K562 (cell line): ENCODE results near the gene GMEB2. TPM values are rescaled to one million over a fixed set of nuclear protein-coding genes. Genes with fewer than 3 reads are reported as not detected.

Experiments
- ASH1L ChIP-seq: fragments of 450-650 bp; IDR thresholded peaks from 2 replicates; pipeline ENCODE4 v1.6.1; 2018; ENCODE audit warnings: borderline replicate concordance, mild to moderate bottlenecking, low read depth; ENCODE audit not compliant: partially characterized antibody
- BMI1 ChIP-seq: fragments of 150-350 bp; IDR thresholded peaks from 2 replicates; pipeline ENCODE4 v1.6.1; 2014; ENCODE audit warnings: low read length
- FOXJ3 ChIP-seq: sonication (generic); formaldehyde crosslinking; IDR thresholded peaks from 2 replicates; pipeline ENCODE4 v1.4.0; 2020; ENCODE audit warnings: mild to moderate bottlenecking, missing genetic modification reagents
- GATAD2A ChIP-seq: fragments of 450-650 bp; IDR thresholded peaks from 2 replicates; pipeline ENCODE4 v1.6.1; 2017
- ILF3 ChIP-seq: fragments of 450-650 bp; IDR thresholded peaks from 2 replicates; pipeline ENCODE4 v1.6.1; 2018; ENCODE audit warnings: antibody characterized with exemption, mild to moderate bottlenecking, moderate library complexity, borderline replicate concordance
- MEF2D ChIP-seq: conservative IDR thresholded peaks from 2 replicates; pipeline ENCODE4 v1.6.1; 2016; ENCODE audit warnings: low read depth, missing genetic modification characterization, missing compliant biosample characterization
- NCOA4 ChIP-seq: fragments of 450-650 bp; IDR thresholded peaks from 2 replicates; pipeline ENCODE4 v1.6.1; 2018; ENCODE audit warnings: mild to moderate bottlenecking; ENCODE audit not compliant: partially characterized antibody
- OTX1 ChIP-seq: fragments of 450-650 bp; formaldehyde crosslinking; IDR thresholded peaks from 2 replicates; pipeline ENCODE4 v1.4.0; 2022; ENCODE audit warnings: mild to moderate bottlenecking
- SETDB1 ChIP-seq: IDR thresholded peaks from one replicate; pipeline ENCODE4 v1.6.1; 2012; ENCODE audit warnings: low read length, control low read depth, inconsistent platforms
- ZFP30 ChIP-seq: fragments of 250-450 bp; sonication (Bioruptor Pico); IDR thresholded peaks from 2 replicates; pipeline ENCODE4 v1.8.0; 2022; ENCODE audit warnings: moderate library complexity, mild to moderate bottlenecking, inconsistent platforms, borderline replicate concordance
- ZNF121 ChIP-seq: sonication (generic); formaldehyde crosslinking; conservative IDR thresholded peaks from 2 replicates; pipeline ENCODE4 v1.8.0; 2022; ENCODE audit warnings: missing genetic modification reagents
- ZNF140 ChIP-seq: fragments of 250-450 bp; sonication (Bioruptor Pico); IDR thresholded peaks from 2 replicates; pipeline ENCODE4 v1.8.0; 2021; ENCODE audit warnings: moderate library complexity, mild to moderate bottlenecking, inconsistent platforms
- ZNF165 ChIP-seq: fragments of 250-450 bp; sonication (Bioruptor Pico); IDR thresholded peaks from 2 replicates; pipeline ENCODE4 v1.4.0; 2020; ENCODE audit warnings: borderline replicate concordance
- ZNF280A ChIP-seq: fragments of 450-650 bp; IDR thresholded peaks from 2 replicates; pipeline ENCODE4 v1.6.1; 2018; ENCODE audit warnings: mild to moderate bottlenecking, low read depth; ENCODE audit not compliant: partially characterized antibody
- ZNF444 ChIP-seq: fragments of 250-450 bp; sonication (Bioruptor Pico); IDR thresholded peaks from 2 replicates; pipeline ENCODE4 v1.4.0; 2020; ENCODE audit warnings: mild to moderate bottlenecking, moderate library complexity
- ZNF561 ChIP-seq: fragments of 450-650 bp; formaldehyde crosslinking; conservative IDR thresholded peaks from 2 replicates; pipeline ENCODE4 v1.4.0; 2020; ENCODE audit warnings: mild to moderate bottlenecking, moderate library complexity
- ZNF830 ChIP-seq: fragments of 250-450 bp; sonication (Bioruptor Pico); IDR thresholded peaks from 2 replicates; pipeline ENCODE4 v1.5.0; 2021; ENCODE audit warnings: mild to moderate bottlenecking
- polyA plus RNA-seq, 8 experiments: library from polyadenylated mRNA; depleted of rRNA in 4 of 8; stranded (reverse) in 5 of 8; unstranded in 3 of 8; fragments of >200 nt; fragmentation: Nextera tagmentation in 2 of 8; fragmentation: Illumina TruSeq in 1 of 8; extraction: Ambion mirVana in 2 of 8; extraction: Trizol in 1 of 8; gene quantifications; 2 replicates each; pipeline versions ENCODE4 v1.2.1 to v1.2.3, GENCODE V29; 2011 to 2014; ENCODE audit warnings: inconsistent platforms in 1 of 8, missing spikeins in 1 of 8
- total RNA-seq, 7 experiments: library from RNA; depleted of rRNA in 6 of 7; stranded (reverse); fragments of >200 nt in 6 of 7; fragmentation: Illumina TruSeq in 2 of 7; extraction: Trizol in 2 of 7; gene quantifications; 2 replicates each; pipeline versions ENCODE4 v1.2.1 to v1.2.3, GENCODE V29; 2011 to 2021; ENCODE audit warnings: low replicate concordance in 1 of 7
- TF ChIP-seq, protein P1 (sequence below): fragments of 250-450 bp; sonication (Bioruptor Pico); IDR thresholded peaks from 2 replicates; pipeline ENCODE4 v1.4.0; 2020; ENCODE audit warnings: mild to moderate bottlenecking, moderate library complexity, borderline replicate concordance
- TF ChIP-seq, protein P2 (sequence below): fragments of 200-800 bp; sonication (Bioruptor generic); IDR thresholded peaks from 2 replicates; pipeline ENCODE4 v1.6.1; 2017; ENCODE audit warnings: missing genetic modification characterization, missing compliant biosample characterization
- TF ChIP-seq, protein P3 (sequence below), 2 experiments: fragments of 150-350 bp in 1 of 2; IDR thresholded peaks; 2 replicates each; pipeline ENCODE4 v1.6.1; 2012 to 2016; ENCODE audit warnings: low read depth in 2 of 2, low read length in 2 of 2, mild to moderate bottlenecking in 1 of 2, moderate library complexity in 1 of 2

The GMEB2 gene
- total and polyA plus RNA-seq, 9 of the 15 experiments (the other 6 are each of a cell fraction or from before 2014, with no cell fraction given) = 0.03 to 13.9 (median 6.3) TPM

- TF ChIP-seq, protein P1, sequence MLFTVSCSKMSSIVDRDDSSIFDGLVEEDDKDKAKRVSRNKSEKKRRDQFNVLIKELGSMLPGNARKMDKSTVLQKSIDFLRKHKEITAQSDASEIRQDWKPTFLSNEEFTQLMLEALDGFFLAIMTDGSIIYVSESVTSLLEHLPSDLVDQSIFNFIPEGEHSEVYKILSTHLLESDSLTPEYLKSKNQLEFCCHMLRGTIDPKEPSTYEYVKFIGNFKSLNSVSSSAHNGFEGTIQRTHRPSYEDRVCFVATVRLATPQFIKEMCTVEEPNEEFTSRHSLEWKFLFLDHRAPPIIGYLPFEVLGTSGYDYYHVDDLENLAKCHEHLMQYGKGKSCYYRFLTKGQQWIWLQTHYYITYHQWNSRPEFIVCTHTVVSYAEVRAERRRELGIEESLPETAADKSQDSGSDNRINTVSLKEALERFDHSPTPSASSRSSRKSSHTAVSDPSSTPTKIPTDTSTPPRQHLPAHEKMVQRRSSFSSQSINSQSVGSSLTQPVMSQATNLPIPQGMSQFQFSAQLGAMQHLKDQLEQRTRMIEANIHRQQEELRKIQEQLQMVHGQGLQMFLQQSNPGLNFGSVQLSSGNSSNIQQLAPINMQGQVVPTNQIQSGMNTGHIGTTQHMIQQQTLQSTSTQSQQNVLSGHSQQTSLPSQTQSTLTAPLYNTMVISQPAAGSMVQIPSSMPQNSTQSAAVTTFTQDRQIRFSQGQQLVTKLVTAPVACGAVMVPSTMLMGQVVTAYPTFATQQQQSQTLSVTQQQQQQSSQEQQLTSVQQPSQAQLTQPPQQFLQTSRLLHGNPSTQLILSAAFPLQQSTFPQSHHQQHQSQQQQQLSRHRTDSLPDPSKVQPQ = no peak
- TF ChIP-seq, protein P2, sequence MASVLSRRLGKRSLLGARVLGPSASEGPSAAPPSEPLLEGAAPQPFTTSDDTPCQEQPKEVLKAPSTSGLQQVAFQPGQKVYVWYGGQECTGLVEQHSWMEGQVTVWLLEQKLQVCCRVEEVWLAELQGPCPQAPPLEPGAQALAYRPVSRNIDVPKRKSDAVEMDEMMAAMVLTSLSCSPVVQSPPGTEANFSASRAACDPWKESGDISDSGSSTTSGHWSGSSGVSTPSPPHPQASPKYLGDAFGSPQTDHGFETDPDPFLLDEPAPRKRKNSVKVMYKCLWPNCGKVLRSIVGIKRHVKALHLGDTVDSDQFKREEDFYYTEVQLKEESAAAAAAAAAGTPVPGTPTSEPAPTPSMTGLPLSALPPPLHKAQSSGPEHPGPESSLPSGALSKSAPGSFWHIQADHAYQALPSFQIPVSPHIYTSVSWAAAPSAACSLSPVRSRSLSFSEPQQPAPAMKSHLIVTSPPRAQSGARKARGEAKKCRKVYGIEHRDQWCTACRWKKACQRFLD (CRISPR knock-in tag) = no peak
- no peak for TF ChIP-seq NCOA4
- TF ChIP-seq FOXJ3 = no peak
- TF ChIP-seq ILF3 = no peak
- no peak for TF ChIP-seq BMI1
- TF ChIP-seq, protein P3, sequence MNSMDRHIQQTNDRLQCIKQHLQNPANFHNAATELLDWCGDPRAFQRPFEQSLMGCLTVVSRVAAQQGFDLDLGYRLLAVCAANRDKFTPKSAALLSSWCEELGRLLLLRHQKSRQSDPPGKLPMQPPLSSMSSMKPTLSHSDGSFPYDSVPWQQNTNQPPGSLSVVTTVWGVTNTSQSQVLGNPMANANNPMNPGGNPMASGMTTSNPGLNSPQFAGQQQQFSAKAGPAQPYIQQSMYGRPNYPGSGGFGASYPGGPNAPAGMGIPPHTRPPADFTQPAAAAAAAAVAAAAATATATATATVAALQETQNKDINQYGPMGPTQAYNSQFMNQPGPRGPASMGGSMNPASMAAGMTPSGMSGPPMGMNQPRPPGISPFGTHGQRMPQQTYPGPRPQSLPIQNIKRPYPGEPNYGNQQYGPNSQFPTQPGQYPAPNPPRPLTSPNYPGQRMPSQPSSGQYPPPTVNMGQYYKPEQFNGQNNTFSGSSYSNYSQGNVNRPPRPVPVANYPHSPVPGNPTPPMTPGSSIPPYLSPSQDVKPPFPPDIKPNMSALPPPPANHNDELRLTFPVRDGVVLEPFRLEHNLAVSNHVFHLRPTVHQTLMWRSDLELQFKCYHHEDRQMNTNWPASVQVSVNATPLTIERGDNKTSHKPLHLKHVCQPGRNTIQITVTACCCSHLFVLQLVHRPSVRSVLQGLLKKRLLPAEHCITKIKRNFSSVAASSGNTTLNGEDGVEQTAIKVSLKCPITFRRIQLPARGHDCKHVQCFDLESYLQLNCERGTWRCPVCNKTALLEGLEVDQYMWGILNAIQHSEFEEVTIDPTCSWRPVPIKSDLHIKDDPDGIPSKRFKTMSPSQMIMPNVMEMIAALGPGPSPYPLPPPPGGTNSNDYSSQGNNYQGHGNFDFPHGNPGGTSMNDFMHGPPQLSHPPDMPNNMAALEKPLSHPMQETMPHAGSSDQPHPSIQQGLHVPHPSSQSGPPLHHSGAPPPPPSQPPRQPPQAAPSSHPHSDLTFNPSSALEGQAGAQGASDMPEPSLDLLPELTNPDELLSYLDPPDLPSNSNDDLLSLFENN (IDR thresholded peaks at IDR 0.05; ENCODE audit: low read depth in 2 of 2, low read length in 2 of 2) = peak in 1 of 2 experiments; percentile 24; a peak in 1 of 4 replicates
- TF ChIP-seq GATAD2A = peak; percentile 68; the same call in 1 of the 2 replicates
- TF ChIP-seq ZNF165 = no peak
- no peak for TF ChIP-seq ZNF280A
- TF ChIP-seq ZFP30 = no peak
- TF ChIP-seq ASH1L = peak; percentile 22
- no peak for TF ChIP-seq ZNF561 (CRISPR knock-in tag)
- no peak for TF ChIP-seq ZNF444 (CRISPR knock-in tag)
- TF ChIP-seq ZNF830 (CRISPR knock-in tag) = no peak
- TF ChIP-seq ZNF121 (CRISPR knock-in tag) = no peak
- TF ChIP-seq MEF2D (tag) = no peak
- TF ChIP-seq OTX1 (CRISPR knock-in tag) = no peak
- no peak for TF ChIP-seq SETDB1
- no peak for TF ChIP-seq ZNF140 (CRISPR knock-in tag)
Observed at GRCh38 chr20:63628246-63628975, 1.5 kb upstream of the GMEB2 start (continued).
